HepG2 (cell line): ENCODE data around the gene COLGALT1. TPM values are rescaled to one million over a fixed set of nuclear protein-coding genes. Genes with fewer than 3 reads are reported as not detected.
A peak's percentile ranks its signal among the peaks of the same experiment; 100 is the strongest.

Source experiments
- CREBL2 ChIP-seq: sonication (generic); formaldehyde crosslinking; IDR thresholded peaks from 2 replicates; pipeline ENCODE4 v1.8.1; 2023; ENCODE audit warnings: missing genetic modification reagents, mild to moderate bottlenecking, borderline replicate concordance
- DMTF1 ChIP-seq: sonication (generic); formaldehyde crosslinking; IDR thresholded peaks from 2 replicates; pipeline ENCODE4 v1.4.0; 2020; ENCODE audit warnings: mild to moderate bottlenecking, missing genetic modification reagents
- EHMT2 ChIP-seq: fragments of 200-600 bp; sonication (generic); IDR thresholded peaks from 2 replicates; pipeline ENCODE4 v1.7.0; 2017; ENCODE audit warnings: antibody characterized with exemption, low read depth, low read length, borderline replicate concordance
- ETS1 ChIP-seq: sonication (generic); formaldehyde crosslinking; IDR thresholded peaks from 2 replicates; pipeline ENCODE4 v1.4.0; 2020; ENCODE audit warnings: missing genetic modification reagents
- FOXA1 ChIP-seq, 2 experiments: fragments of 450-650 bp in 1 of 2; sonication (generic) in 1 of 2; formaldehyde crosslinking in 1 of 2; IDR thresholded peaks; 2 replicates each; pipeline versions ENCODE4 v1.4.0 to v1.6.1; 2016 to 2020; ENCODE audit warnings: missing genetic modification reagents in 1 of 2
- GATAD1 ChIP-seq: IDR thresholded peaks from 2 replicates; pipeline ENCODE4 v1.6.1; 2016; ENCODE audit warnings: missing genetic modification reagents, missing compliant biosample characterization
- MAF1 ChIP-seq: sonication (generic); formaldehyde crosslinking; IDR thresholded peaks from 2 replicates; pipeline ENCODE4 v1.5.0; 2020; ENCODE audit warnings: missing genetic modification reagents, borderline replicate concordance
- MIER2 ChIP-seq: IDR thresholded peaks from 2 replicates; pipeline ENCODE4 v1.6.1; 2016; ENCODE audit warnings: missing biosample characterization, missing genetic modification reagents
- MYPOP ChIP-seq: sonication (generic); formaldehyde crosslinking; IDR thresholded peaks from 2 replicates; pipeline ENCODE4 v1.8.1; 2023; ENCODE audit warnings: mild to moderate bottlenecking, moderate library complexity, missing genetic modification reagents
- NKX3-1 ChIP-seq: sonication (generic); formaldehyde crosslinking; IDR thresholded peaks from 2 replicates; pipeline ENCODE4 v1.5.0; 2020; ENCODE audit warnings: missing genetic modification reagents
- PHF21A ChIP-seq: sonication (generic); formaldehyde crosslinking; IDR thresholded peaks from 2 replicates; pipeline ENCODE4 v1.5.0; 2020; ENCODE audit warnings: mild to moderate bottlenecking, missing genetic modification reagents
- PRPF4 ChIP-seq: fragments of 200-400 bp; formaldehyde crosslinking; IDR thresholded peaks from 2 replicates; pipeline ENCODE4 v1.6.1; 2016; ENCODE audit warnings: low read length, low read depth; ENCODE audit not compliant: poor library complexity, severe bottlenecking
- REPIN1 ChIP-seq: sonication (generic); formaldehyde crosslinking; IDR thresholded peaks from 2 replicates; pipeline ENCODE4 v1.8.0; 2022; ENCODE audit warnings: missing genetic modification reagents, low read depth, mild to moderate bottlenecking, borderline replicate concordance
- RFXANK ChIP-seq: IDR thresholded peaks from 2 replicates; pipeline ENCODE4 v1.6.1; 2016
- SIX4 ChIP-seq: sonication (generic); formaldehyde crosslinking; IDR thresholded peaks from 2 replicates; pipeline ENCODE4 v1.4.0; 2020; ENCODE audit warnings: missing genetic modification reagents
- ZFP36L2 ChIP-seq: sonication (generic); formaldehyde crosslinking; IDR thresholded peaks from 2 replicates; pipeline ENCODE4 v1.4.0; 2020; ENCODE audit warnings: missing genetic modification reagents
- ZNF207 ChIP-seq: fragments of 450-650 bp; IDR thresholded peaks from 2 replicates; pipeline ENCODE4 v1.6.1; 2016; ENCODE audit warnings: antibody characterized with exemption, borderline replicate concordance
- ZNF3 ChIP-seq: IDR thresholded peaks from 2 replicates; pipeline ENCODE4 v1.7.0; 2017; ENCODE audit warnings: inconsistent platforms
- ZNF343 ChIP-seq: sonication (generic); formaldehyde crosslinking; IDR thresholded peaks from 2 replicates; pipeline ENCODE4 v1.4.0; 2020; ENCODE audit warnings: mild to moderate bottlenecking, missing genetic modification reagents
- ZNF451 ChIP-seq: sonication (generic); formaldehyde crosslinking; IDR thresholded peaks from 2 replicates; pipeline ENCODE4 v1.5.0; 2020; ENCODE audit warnings: mild to moderate bottlenecking, missing genetic modification reagents
- ZNF724P ChIP-seq: sonication (generic); formaldehyde crosslinking; IDR thresholded peaks from 2 replicates; pipeline ENCODE4 v1.8.0; 2022; ENCODE audit warnings: missing genetic modification reagents, borderline replicate concordance
- ZNF782 ChIP-seq: sonication (generic); formaldehyde crosslinking; IDR thresholded peaks from 2 replicates; pipeline ENCODE4 v1.4.0; 2020; ENCODE audit warnings: missing genetic modification reagents, mild to moderate bottlenecking, borderline replicate concordance
- ZSCAN30 ChIP-seq: sonication (generic); formaldehyde crosslinking; IDR thresholded peaks from 2 replicates; pipeline ENCODE4 v1.5.0; 2020; ENCODE audit warnings: mild to moderate bottlenecking, missing genetic modification reagents
- polyA plus RNA-seq, 8 experiments: library from polyadenylated mRNA; depleted of rRNA in 3 of 8; stranded (reverse) in 7 of 8; unstranded in 1 of 8; fragments of >200 nt; fragmentation: Illumina TruSeq in 4 of 8; extraction: Trizol in 4 of 8; gene quantifications; 2 replicates each; pipeline versions ENCODE4 v1.2.1 to v1.2.3, GENCODE V29; 2011 to 2016; ENCODE audit warnings: low read depth in 4 of 8, missing spikeins in 1 of 8, mixed read lengths in 1 of 8; ENCODE audit not compliant: insufficient read depth in 1 of 8
- total RNA-seq, 5 experiments: library from RNA; depleted of rRNA; stranded (reverse); fragments of >200 nt; fragmentation: Illumina TruSeq; extraction: Trizol; gene quantifications; 2 replicates each; pipeline ENCODE4 v1.2.3, GENCODE V29; 2016; ENCODE audit warnings: low read depth in 1 of 5

COLGALT1 gene
- total and polyA plus RNA-seq, 2 of the 13 experiments (the other 11 are each of a cell fraction or from before 2014, with no cell fraction given): 58.0 to 211 TPM

GRCh38 chr19:17511724-17512573 is 43.5 kb upstream of the COLGALT1 start (continued):
- TF ChIP-seq EHMT2: no peak
- peak; percentile 90; the same call in 1 of the 2 replicates for TF ChIP-seq DMTF1 (CRISPR knock-in tag)
- TF ChIP-seq RFXANK (CRISPR knock-in tag): no peak
- peak; percentile 82 for TF ChIP-seq ZNF451 (CRISPR knock-in tag)
- TF ChIP-seq ZSCAN30 (CRISPR knock-in tag): no peak
- TF ChIP-seq CREBL2: peak; percentile 96; the same call in 1 of the 2 replicates
- TF ChIP-seq SIX4 (CRISPR knock-in tag): no peak; the same call in 1 of the 2 replicates
- no peak for TF ChIP-seq ZNF724P (CRISPR knock-in tag)
- TF ChIP-seq ZNF782 (CRISPR knock-in tag): peak; percentile 96
- TF ChIP-seq ETS1 (CRISPR knock-in tag): no peak; the same call in 1 of the 2 replicates
- peak; percentile 76 for TF ChIP-seq PHF21A (CRISPR knock-in tag)
- no peak for TF ChIP-seq PRPF4
- TF ChIP-seq MAF1 (CRISPR knock-in tag): no peak
- TF ChIP-seq FOXA1 (IDR thresholded peaks at IDR 0.05): no peak
- TF ChIP-seq FOXA1 (CRISPR knock-in tag; IDR thresholded peaks at IDR 0.05): 0 out of 2 replicates have a peak, but pooled peaks have one; percentile 24
- peak; percentile 76 for TF ChIP-seq REPIN1 (CRISPR knock-in tag)
- TF ChIP-seq MIER2 (CRISPR knock-in tag): peak; percentile 65; the same call in 1 of the 2 replicates
- TF ChIP-seq ZNF207: no peak
- peak; percentile 89 for TF ChIP-seq GATAD1 (CRISPR knock-in tag)
- TF ChIP-seq NKX3-1: no peak; the same call in 1 of the 2 replicates
- peak; percentile 94 for TF ChIP-seq MYPOP
- no peak for TF ChIP-seq ZFP36L2 (CRISPR knock-in tag)
- peak; percentile 95 for TF ChIP-seq ZNF343 (CRISPR knock-in tag)
- no peak for TF ChIP-seq ZNF3 (CRISPR knock-in tag)
